ENCODE results near the gene SETDB1.
A peak's percentile ranks its signal among the peaks of the same experiment; 100 is the strongest.

SETDB1 gene

GRCh38 chr1:151006327-151007052, 80.3 kb downstream of the SETDB1 start, which contains the start of gene MINDY1:
Gene MINDY1 (minus strand): TSS chr1:151006902. CDS start chr1:151002617, 4,285 bp downstream.
- FAIRE-seq, result no peak

- no peak for FAIRE-seq
These were observed 81.7 kb downstream of the SETDB1 start for GRCh38 chr1:151007853-151008243.

DNA sequence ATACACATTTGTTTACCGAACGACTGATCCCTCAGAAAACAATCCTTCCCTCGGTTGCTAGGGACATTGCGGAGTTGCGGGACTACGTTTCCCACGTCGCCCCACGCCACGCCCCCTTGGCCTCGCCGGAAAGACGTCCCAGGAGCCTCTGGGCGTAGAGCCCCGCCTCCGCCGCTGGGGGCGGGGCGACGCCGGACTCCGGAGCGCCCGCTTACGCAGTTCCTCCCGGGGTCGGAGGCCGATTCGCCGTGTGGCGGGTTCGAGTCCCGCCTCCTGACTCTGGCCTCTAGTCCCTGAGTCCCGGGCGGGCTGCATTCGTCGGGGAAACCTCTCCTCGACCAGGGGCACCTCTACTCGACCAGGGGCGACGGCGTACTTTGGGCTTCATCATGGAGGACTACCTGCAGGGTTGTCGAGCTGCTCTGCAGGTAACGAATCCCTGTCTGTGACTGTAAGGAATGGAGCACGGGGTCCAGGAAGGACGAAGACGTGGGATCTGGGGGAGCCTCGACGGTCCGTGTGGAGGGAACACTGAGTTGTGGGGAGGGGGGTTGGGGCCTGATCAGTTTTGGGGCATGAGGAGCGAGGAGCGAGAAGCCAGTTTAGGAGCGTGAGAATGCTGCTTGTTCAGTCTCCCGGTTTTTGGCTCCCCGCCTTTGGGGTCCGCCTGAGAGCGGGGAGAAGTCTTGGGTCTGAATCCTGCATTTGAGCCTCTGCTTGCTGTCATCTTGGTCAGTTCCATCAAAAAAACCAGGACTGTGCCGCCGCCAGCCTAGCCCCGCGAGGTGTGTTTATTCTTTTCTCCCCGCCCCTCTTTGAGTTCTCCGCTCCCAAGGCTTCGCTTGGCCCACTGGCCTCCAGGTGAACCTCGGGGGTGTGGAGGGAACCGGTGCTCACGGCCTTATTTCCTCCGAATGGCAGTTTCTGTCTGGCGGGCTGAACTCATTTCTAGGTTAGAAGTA, 82.4 kb downstream of the SETDB1 start, which contains the start of gene PRUNE1:
Gene PRUNE1 (plus strand): TSS at position 206 of the 962 bp plus-strand sequence. CDS start 184 bp downstream, at position 390.
- no peak for FAIRE-seq

- FAIRE-seq, result no peak
These were observed 83.0 kb downstream of the SETDB1 start for GRCh38 chr1:151009206-151009587.

DNA sequence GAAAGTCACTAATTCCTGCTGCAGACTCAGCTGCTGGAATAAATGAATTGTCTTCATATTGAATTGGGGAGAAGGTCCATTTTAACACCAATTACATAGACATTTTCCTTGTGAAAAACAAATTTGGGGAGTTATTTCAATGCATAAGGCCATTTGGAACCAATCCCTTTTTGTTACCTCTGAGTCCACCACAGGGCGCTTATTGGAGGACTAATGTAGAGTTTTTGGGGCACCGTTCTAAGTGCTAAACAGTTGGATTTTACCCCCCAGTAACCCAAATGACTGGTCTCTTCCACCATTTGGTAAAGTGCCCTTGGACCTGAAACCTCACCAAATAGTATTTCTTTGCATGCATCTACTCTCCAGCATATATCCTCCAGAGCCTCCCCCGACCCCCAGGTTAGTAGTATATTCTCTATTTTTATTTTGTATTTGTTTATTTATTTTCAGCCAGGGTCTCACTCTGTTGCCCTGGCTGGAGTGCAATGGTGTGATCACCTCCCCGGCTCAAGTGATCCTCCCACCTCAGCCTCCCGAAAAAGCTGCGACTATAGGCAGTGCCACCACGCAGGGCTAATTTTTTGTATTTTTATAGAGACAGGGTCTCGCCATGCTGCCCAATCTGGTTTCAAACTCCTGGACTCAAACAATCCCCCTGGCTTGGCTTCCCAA, 83.6 kb downstream of the SETDB1 start:
- no peak for FAIRE-seq

DNA sequence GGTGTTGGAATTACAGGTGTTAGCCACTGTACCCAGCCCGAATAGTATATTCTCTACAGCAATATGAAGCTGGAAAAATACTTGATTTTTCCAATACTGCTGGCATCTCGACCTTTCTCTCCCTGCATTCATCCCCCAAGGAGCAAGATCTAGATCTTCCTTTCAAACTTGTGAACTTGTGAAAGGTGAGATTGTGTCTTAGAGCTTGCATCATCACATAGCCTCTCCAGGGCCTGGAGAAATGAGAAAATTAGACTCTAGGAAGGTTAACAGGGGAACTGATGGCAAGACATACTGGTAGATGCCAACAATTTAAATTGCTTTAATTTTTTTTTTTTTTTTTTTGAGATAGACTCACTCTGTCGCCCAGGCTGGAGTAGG, 84.2 kb downstream of the SETDB1 start:
- no peak for FAIRE-seq

GRCh38 chr1:151011154-151011850, 85.1 kb downstream of the SETDB1 start:
- FAIRE-seq, result no peak

DNA sequence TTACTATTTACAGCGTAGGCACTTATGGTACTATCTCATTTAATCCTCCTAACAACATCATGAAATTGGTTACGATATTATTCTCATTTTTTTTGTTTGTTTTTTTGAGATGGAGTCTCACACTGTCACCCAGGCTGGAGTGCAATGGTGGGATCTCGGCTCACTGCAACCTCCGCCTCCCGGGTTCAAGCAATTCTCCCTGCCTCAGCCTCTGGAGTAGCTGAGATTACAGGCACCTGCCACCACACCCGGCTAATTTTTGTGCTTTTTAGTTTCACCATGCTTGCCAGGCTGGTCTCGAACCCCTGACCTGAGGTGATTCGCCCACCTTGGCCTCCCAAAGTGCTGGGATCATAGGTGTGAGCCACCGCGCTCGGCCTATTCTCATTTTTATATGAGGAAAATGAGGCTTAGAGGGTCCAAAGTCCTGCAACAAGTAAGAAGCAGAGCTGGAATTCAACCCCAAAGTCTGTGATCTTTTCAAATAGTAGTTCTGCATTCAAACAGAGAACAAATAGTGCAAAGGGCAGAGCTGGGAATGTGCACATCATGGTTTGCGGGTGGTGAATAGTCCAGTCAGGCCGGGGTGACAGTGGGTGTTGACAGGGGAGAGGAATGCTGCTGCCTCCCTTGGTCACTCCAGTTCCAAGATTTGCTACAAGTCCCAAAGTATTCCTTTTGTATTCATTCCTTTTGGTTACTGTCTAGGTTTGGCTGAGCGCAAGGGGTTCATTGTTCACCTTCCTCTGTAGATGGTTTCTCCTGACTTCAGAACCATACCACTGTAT, 86.7 kb downstream of the SETDB1 start:
- FAIRE-seq, result no peak

- FAIRE-seq, result peak; percentile 75
These were observed 87.4 kb downstream of the SETDB1 start for GRCh38 chr1:151013518-151013917.

Data from islet of Langerhans (tissue), 1 donor.